ENCODE measurements around the gene PSENEN.

DNA sequence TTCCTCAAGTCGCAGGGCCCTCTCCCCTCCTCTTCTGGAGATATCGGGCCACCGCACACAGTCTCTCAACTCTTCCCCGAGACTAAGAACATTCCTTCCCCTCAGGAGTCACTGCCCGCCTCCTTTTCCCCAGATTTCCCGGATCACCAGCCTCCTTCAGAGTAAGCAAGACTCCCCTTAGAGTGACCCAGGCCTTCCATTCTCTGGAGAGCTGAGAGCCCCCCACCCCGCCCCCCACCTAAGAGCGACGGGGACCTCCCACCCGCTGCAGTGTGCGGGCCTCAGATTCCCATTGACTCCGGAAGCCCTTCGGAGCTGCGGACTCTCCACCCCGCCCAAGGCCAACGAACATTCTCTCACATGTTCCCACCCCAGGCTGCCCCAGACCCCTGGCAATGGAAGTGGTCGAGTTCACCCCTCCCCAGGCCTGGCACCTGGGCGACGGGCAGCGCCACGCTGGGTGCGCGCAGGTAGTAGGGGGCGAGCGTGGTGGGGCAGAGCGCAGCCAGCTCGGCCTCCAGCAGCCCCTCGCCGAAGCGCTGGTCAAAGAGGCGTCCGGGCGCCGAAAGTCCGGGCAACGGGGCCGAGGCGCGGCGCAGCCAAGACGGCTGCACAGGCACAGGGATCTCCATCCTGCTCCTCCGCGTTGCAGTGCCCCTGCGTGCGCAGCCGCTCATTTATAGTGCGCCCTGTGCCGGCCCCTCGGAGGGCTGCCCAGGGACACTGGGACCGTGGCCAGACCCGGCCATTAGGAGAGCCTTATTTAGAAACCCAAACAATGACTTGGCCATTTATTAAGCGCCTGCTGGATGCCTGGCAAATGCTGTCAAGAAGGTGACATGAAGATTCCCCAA is 11.2 kb downstream of the PSENEN start, which contains the start of gene HSPB6:
- TF ChIP-seq, protein P1, sequence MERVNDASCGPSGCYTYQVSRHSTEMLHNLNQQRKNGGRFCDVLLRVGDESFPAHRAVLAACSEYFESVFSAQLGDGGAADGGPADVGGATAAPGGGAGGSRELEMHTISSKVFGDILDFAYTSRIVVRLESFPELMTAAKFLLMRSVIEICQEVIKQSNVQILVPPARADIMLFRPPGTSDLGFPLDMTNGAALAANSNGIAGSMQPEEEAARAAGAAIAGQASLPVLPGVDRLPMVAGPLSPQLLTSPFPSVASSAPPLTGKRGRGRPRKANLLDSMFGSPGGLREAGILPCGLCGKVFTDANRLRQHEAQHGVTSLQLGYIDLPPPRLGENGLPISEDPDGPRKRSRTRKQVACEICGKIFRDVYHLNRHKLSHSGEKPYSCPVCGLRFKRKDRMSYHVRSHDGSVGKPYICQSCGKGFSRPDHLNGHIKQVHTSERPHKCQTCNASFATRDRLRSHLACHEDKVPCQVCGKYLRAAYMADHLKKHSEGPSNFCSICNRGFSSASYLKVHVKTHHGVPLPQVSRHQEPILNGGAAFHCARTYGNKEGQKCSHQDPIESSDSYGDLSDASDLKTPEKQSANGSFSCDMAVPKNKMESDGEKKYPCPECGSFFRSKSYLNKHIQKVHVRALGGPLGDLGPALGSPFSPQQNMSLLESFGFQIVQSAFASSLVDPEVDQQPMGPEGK (CRISPR knock-in tag; IDR thresholded peaks at IDR 0.05; ENCODE audit: borderline replicate concordance) = no peak
- TF ChIP-seq ARNTL (CRISPR knock-in tag; IDR thresholded peaks at IDR 0.05; ENCODE audit: borderline replicate concordance, low read depth) = no peak
- TF ChIP-seq PPARA (CRISPR knock-in tag; IDR thresholded peaks at IDR 0.05; ENCODE audit: borderline replicate concordance) = no peak
- TF ChIP-seq ZFP30 (CRISPR knock-in tag; IDR thresholded peaks at IDR 0.05) = no peak
- no peak for TF ChIP-seq ESRRG (CRISPR knock-in tag; IDR thresholded peaks at IDR 0.05)
- TF ChIP-seq, protein P2, sequence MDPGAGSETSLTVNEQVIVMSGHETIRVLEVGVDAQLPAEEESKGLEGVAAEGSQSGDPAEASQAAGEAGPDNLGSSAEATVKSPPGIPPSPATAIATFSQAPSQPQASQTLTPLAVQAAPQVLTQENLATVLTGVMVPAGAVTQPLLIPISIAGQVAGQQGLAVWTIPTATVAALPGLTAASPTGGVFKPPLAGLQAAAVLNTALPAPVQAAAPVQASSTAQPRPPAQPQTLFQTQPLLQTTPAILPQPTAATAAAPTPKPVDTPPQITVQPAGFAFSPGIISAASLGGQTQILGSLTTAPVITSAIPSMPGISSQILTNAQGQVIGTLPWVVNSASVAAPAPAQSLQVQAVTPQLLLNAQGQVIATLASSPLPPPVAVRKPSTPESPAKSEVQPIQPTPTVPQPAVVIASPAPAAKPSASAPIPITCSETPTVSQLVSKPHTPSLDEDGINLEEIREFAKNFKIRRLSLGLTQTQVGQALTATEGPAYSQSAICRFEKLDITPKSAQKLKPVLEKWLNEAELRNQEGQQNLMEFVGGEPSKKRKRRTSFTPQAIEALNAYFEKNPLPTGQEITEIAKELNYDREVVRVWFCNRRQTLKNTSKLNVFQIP (CRISPR knock-in tag; IDR thresholded peaks at IDR 0.05; ENCODE audit: borderline replicate concordance, low read depth) = no peak
- no peak for TF ChIP-seq TOX (CRISPR knock-in tag; IDR thresholded peaks at IDR 0.05; ENCODE audit: borderline replicate concordance)
- TF ChIP-seq ZFP3 (CRISPR knock-in tag; IDR thresholded peaks at IDR 0.05) = no peak
- no peak for TF ChIP-seq RARB (CRISPR knock-in tag; IDR thresholded peaks at IDR 0.05)
- no peak for TF ChIP-seq ZNF565 (CRISPR knock-in tag; conservative IDR thresholded peaks at IDR 0.05; ENCODE audit: low read depth)
- no peak for TF ChIP-seq TCF4 (CRISPR knock-in tag; IDR thresholded peaks at IDR 0.05; ENCODE audit: borderline replicate concordance)
- TF ChIP-seq CSDC2 (CRISPR knock-in tag; IDR thresholded peaks at IDR 0.05) = no peak
- no peak for TF ChIP-seq ZNF8 (CRISPR knock-in tag; IDR thresholded peaks at IDR 0.05)
- TF ChIP-seq, protein P3, sequence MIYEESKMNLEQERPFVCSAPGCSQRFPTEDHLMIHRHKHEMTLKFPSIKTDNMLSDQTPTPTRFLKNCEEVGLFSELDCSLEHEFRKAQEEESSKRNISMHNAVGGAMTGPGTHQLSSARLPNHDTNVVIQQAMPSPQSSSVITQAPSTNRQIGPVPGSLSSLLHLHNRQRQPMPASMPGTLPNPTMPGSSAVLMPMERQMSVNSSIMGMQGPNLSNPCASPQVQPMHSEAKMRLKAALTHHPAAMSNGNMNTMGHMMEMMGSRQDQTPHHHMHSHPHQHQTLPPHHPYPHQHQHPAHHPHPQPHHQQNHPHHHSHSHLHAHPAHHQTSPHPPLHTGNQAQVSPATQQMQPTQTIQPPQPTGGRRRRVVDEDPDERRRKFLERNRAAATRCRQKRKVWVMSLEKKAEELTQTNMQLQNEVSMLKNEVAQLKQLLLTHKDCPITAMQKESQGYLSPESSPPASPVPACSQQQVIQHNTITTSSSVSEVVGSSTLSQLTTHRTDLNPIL (CRISPR knock-in tag; IDR thresholded peaks at IDR 0.05; ENCODE audit: low read depth) = no peak

Measured in SK-N-SH treated with all-trans-retinoic acid at 6 μM for 48 hours (cell line).